ENCODE measurements around the gene FRK.

Gene FRK

DNA sequence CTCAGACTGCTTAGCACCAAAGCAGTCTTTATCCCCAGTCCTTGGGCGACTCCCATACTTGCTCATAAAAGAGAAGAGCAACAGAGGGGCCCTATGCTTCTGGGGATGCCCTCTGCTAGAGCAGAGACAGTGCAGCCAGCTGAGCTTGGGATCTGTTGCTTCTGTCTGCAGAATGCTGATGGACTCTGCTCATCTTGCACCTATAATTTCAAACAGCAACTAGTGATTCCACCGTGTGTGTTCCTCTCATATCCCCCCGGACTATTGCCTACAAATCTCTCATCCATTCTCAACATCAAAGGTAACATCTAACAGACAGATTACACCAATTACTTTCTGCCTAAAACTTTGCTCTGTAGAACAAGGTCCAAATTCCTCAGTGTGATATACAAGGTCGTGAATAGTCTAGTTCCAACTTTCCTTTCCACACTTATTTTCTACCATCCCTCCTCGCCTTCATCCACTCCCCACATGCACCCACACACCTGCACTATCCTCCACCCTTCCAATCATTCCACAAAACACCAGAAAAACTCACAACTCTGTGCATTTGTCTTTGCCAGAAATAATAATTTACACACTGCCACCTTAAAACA, 62.6 kb downstream of the FRK start:
- TF ChIP-seq, protein P1, sequence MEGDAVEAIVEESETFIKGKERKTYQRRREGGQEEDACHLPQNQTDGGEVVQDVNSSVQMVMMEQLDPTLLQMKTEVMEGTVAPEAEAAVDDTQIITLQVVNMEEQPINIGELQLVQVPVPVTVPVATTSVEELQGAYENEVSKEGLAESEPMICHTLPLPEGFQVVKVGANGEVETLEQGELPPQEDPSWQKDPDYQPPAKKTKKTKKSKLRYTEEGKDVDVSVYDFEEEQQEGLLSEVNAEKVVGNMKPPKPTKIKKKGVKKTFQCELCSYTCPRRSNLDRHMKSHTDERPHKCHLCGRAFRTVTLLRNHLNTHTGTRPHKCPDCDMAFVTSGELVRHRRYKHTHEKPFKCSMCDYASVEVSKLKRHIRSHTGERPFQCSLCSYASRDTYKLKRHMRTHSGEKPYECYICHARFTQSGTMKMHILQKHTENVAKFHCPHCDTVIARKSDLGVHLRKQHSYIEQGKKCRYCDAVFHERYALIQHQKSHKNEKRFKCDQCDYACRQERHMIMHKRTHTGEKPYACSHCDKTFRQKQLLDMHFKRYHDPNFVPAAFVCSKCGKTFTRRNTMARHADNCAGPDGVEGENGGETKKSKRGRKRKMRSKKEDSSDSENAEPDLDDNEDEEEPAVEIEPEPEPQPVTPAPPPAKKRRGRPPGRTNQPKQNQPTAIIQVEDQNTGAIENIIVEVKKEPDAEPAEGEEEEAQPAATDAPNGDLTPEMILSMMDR (IDR thresholded peaks at IDR 0.05) = no peak
- no peak for DNase-seq (ENCODE audit: low spot score)
- Histone ChIP-seq H3K27ac (no peak overlapping the region), H3K4me3 (no peak overlapping the region)

DNA sequence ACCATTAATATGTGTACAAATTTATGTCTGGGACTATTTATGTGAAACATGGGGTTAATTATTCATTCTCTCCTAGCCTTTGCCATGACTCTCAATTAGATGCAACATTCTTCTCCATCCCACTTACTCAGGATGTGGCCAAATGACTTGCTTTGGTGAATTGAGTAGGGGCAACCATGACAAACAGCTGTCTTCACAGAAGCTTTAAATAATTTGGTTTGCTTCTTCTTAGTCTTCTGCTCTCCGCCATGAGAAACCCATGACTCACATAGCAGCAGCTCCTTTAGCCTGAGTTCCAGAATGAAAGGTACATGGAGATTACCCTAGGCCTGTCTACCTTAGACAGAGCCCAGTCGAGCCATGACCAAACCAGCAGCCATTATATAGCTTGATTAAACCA, 74.7 kb downstream of the FRK start:
- no peak overlapping the region for H3K27ac ChIP-seq
- DNase-seq (ENCODE audit: low spot score) = no peak
- H3K4me3 ChIP-seq = no peak overlapping the region
- TF ChIP-seq, protein P1 (IDR thresholded peaks at IDR 0.05) = no peak

DNA sequence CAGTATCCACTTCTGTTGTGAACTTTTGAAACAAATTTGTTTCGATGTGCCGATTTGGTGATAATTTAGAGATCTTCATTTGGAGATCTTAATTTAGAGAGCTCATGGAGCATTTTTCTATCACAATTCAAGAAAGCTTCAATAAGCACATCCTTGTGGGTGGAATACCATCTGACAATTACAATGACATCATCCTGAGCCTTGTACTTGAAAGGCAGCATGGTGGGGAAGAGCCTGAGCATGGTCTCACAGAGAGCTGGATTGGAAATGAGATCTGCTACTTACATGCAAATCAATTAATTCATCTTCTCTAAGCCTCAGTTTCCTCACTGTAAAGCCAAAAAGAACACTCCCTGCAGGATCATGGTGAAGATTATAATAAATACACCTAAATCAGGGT, 75.9 kb downstream of the FRK start:
- DNase-seq (ENCODE audit: low spot score) = no peak
- TF ChIP-seq, protein P1 (IDR thresholded peaks at IDR 0.05) = no peak
- H3K4me3 ChIP-seq = no peak overlapping the region
- no peak overlapping the region for H3K27ac ChIP-seq

DNA sequence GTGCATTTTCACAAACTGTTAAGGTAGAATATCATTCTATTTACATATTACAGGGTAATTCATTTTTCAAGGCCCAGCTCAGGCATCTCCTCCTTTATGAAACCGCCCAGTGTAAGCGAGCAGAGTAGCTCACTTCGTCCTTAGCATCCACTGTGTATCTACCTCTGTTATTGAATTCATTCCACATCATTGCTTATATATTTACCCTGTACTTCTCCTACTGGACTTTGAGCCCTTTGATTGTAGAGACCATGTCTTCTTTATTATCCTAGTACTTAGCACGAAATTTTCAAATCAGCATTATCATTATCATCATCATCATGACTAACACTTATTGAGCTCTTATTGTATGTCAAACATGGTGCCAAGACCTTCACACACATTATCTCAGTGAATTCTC, 76.7 kb downstream of the FRK start:
- TF ChIP-seq, protein P1 (IDR thresholded peaks at IDR 0.05) = no peak
- Histone ChIP-seq H3K27ac (no peak overlapping the region), H3K4me3 (no peak overlapping the region)
- DNase-seq (ENCODE audit: low spot score) = no peak

DNA sequence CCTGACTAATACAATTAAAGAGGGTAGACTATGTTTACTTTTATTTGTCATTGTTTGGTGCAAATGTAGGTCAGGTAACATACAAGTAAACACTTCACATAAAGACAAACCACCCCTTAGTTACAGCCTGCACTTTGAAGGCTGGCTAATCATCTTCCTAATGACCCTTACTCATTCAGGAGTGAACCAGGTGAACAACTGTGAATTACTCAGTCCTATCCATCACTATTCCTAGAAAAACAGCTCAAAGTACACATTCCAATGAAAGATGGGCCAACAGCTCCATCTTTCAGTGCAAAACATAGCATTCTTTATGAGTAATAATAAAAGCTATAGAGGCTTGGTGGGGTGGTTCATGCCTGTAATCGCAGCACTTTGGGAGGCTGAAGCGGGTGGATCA, 78.2 kb downstream of the FRK start:
- H3K4me3 ChIP-seq = no peak overlapping the region
- DNase-seq (ENCODE audit: low spot score) = no peak
- no peak overlapping the region for H3K27ac ChIP-seq
- TF ChIP-seq, protein P1 (IDR thresholded peaks at IDR 0.05) = no peak

DNA sequence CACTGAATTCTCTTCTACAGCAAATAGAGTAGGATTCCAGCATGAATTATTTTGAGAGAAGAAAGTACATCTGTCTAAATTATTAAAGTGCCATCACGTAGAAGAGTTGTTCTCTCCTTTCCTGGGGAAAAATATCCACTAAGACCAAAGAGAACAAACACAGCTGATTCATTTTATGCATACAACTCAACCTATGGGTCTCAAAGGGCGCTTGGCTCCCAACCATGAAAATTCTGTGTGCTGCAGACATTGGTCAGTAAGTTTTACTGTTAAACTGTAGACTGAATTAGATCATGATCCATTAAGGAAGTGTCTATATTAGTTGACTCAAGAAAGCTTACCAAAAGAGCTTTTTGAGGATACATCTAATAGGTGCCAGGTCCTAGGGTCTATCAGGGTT, 83.5 kb downstream of the FRK start:
- no peak for DNase-seq (ENCODE audit: low spot score)
- Histone ChIP-seq H3K27ac (no peak overlapping the region), H3K4me3 (no peak overlapping the region)
- TF ChIP-seq, protein P1 (IDR thresholded peaks at IDR 0.05) = no peak

DNA sequence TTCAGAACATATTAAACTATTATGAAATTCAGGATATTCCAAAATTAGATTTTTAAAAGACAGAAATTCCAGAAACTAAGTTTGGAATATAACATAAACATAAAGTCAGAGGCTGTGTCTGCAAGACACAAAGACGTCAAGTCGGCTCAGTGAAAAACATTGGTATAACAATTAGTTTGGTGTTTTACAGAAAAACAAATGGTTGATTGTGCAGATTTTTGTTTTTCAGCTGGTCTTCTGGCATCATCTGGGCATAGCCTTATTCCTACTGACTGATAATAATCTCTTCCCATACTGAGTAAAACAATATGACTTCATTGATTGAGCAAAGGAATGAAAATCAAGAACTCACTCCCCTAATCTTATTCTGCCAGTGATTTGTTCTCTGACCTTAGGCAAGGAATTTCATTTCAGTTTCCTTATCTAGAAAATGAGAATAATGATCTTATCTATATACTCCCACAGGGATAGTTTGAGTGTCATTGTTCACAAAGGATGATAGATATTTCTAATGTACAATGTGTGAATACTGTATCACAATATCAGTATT, 84.3 kb downstream of the FRK start:
- H3K27ac ChIP-seq = no peak overlapping the region
- no peak for DNase-seq (ENCODE audit: low spot score)

More for the DNA sequence above, 84.3 kb downstream of the FRK start:
- H3K4me3 ChIP-seq = no peak overlapping the region
- TF ChIP-seq, protein P1 (IDR thresholded peaks at IDR 0.05) = no peak
